DOHH2 (cell line): Measurements from ENCODE around the gene SF3B1.

Experiments used
- EZH2phosphoT487 ChIP-seq: fragments of 200-600 bp; sonication (generic); IDR thresholded peaks from 2 replicates; pipeline ENCODE4 v1.6.1; 2017; ENCODE audit warnings: borderline replicate concordance, mild to moderate bottlenecking, antibody characterized with exemption, low read length, moderate library complexity, mixed read lengths
- TF ChIP-seq, protein P1 (sequence below): fragments of 200-600 bp; sonication (generic); IDR thresholded peaks from one replicate; pipeline ENCODE4 v1.5.1; 2014; ENCODE audit warnings: antibody characterized with exemption, mild to moderate bottlenecking, low read depth, low read length; ENCODE audit not compliant: poor library complexity, severe bottlenecking

DNA sequence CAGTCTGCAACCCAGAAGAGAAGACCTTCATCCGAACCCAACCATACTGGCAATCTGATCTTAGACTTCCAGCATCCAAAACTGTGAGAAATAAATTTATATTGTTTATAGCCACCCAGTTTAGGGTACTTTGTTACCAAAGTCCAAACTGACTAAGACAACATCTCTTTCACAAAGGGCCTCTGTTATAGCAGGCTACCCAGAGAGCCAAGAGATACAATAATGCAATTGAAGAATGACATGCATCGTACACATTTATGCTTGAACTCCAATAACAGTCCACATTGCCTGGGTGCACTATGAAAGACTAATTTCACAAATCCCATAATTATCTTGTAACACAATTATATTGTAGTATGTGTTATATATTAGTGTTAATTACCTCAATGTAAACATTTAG is 85.1 kb downstream of the SF3B1 start:
- TF ChIP-seq, protein P1, sequence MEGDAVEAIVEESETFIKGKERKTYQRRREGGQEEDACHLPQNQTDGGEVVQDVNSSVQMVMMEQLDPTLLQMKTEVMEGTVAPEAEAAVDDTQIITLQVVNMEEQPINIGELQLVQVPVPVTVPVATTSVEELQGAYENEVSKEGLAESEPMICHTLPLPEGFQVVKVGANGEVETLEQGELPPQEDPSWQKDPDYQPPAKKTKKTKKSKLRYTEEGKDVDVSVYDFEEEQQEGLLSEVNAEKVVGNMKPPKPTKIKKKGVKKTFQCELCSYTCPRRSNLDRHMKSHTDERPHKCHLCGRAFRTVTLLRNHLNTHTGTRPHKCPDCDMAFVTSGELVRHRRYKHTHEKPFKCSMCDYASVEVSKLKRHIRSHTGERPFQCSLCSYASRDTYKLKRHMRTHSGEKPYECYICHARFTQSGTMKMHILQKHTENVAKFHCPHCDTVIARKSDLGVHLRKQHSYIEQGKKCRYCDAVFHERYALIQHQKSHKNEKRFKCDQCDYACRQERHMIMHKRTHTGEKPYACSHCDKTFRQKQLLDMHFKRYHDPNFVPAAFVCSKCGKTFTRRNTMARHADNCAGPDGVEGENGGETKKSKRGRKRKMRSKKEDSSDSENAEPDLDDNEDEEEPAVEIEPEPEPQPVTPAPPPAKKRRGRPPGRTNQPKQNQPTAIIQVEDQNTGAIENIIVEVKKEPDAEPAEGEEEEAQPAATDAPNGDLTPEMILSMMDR = no peak
- no peak for TF ChIP-seq EZH2phosphoT487
